HepG2 (cell line): ENCODE data around the gene AMOTL2. TPM values are rescaled to one million over a fixed set of nuclear protein-coding genes. Genes with fewer than 3 reads are reported as not detected.
A peak's percentile ranks its signal among the peaks of the same experiment; 100 is the strongest.

Experiments
- THYN1 ChIP-seq: sonication (generic); formaldehyde crosslinking; IDR thresholded peaks from 2 replicates; pipeline ENCODE4 v1.8.1; 2023; ENCODE audit warnings: low read depth, mild to moderate bottlenecking, moderate library complexity, missing genetic modification reagents, borderline replicate concordance
- ZNF10 ChIP-seq: sonication (generic); formaldehyde crosslinking; IDR thresholded peaks from 2 replicates; pipeline ENCODE4 v1.4.0; 2020; ENCODE audit warnings: mild to moderate bottlenecking, low read depth, missing genetic modification reagents, borderline replicate concordance
- ZNF136 ChIP-seq: sonication (generic); formaldehyde crosslinking; IDR thresholded peaks from 2 replicates; pipeline ENCODE4 v1.8.1; 2022; ENCODE audit warnings: low read depth, mild to moderate bottlenecking, moderate library complexity, missing genetic modification reagents
- ZNF225 ChIP-seq: sonication (generic); formaldehyde crosslinking; IDR thresholded peaks from 2 replicates; pipeline ENCODE4 v1.4.0; 2020; ENCODE audit warnings: mild to moderate bottlenecking, missing genetic modification reagents
- polyA plus RNA-seq, 8 experiments: library from polyadenylated mRNA; depleted of rRNA in 3 of 8; stranded (reverse) in 7 of 8; unstranded in 1 of 8; fragments of >200 nt; fragmentation: Illumina TruSeq in 4 of 8; extraction: Trizol in 4 of 8; gene quantifications; 2 replicates each; pipeline versions ENCODE4 v1.2.1 to v1.2.3, GENCODE V29; 2011 to 2016; ENCODE audit warnings: low read depth in 4 of 8, missing spikeins in 1 of 8, mixed read lengths in 1 of 8; ENCODE audit not compliant: insufficient read depth in 1 of 8
- total RNA-seq, 5 experiments: library from RNA; depleted of rRNA; stranded (reverse); fragments of >200 nt; fragmentation: Illumina TruSeq; extraction: Trizol; gene quantifications; 2 replicates each; pipeline ENCODE4 v1.2.3, GENCODE V29; 2016; ENCODE audit warnings: low read depth in 1 of 5
- TF ChIP-seq, protein P1 (sequence below): sonication (generic); formaldehyde crosslinking; IDR thresholded peaks from 2 replicates; pipeline ENCODE4 v1.4.0; 2020; ENCODE audit warnings: mild to moderate bottlenecking, missing genetic modification reagents
- TF ChIP-seq, protein P2 (sequence below): sonication (generic); formaldehyde crosslinking; IDR thresholded peaks from 2 replicates; pipeline ENCODE4 v1.4.0; 2020; ENCODE audit warnings: missing genetic modification reagents
- TF ChIP-seq, protein P3 (sequence below): sonication (generic); formaldehyde crosslinking; IDR thresholded peaks from 2 replicates; pipeline ENCODE4 v1.4.0; 2020; ENCODE audit warnings: missing genetic modification reagents, borderline replicate concordance
- TF ChIP-seq, protein P4 (sequence below): sonication (generic); formaldehyde crosslinking; IDR thresholded peaks from 2 replicates; pipeline ENCODE4 v1.8.0; 2022; ENCODE audit warnings: mild to moderate bottlenecking, missing genetic modification reagents, moderate library complexity
- TF ChIP-seq, protein P5 (sequence below): sonication (generic); formaldehyde crosslinking; IDR thresholded peaks from 2 replicates; pipeline ENCODE4 v1.4.0; 2020; ENCODE audit warnings: mild to moderate bottlenecking, missing genetic modification reagents

AMOTL2 gene
- total and polyA plus RNA-seq, 2 of the 13 experiments (the other 11 are each of a cell fraction or from before 2014, with no cell fraction given) = 17.3 to 18.5 TPM

DNA sequence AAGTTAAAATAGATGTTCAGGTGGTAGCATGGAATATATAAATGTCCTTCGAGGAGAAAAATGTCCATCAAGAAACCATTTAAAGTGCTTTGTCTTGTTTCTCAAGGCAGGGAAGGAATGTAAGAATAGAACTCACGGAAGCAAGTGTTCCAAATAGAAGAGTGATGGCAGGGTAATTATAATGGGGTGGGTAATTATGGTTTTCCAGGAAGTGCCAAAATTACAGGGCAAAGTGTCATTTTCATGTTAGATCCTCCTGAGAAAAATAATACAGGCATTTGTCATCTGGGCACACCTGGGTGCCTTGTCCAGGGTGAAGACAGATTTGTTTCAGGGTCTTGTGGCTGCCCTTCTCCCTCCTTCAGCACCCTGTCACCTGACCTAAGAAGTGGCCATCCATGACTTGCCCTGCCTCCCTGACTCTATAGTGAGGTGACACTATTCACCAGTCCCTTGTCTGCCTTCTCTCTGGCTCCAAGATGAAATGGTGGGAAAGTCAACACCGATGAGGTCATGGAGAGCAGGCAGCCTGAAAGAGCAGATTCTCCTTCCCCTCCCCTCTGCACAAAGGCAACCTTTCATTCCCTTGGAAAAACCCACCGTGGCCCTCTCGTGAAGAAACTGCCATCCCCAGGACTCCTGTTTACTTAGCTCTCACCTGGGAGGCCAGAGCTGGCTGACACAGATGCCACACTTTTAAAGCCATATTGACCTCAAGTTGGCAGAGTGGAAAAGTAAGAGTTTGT, 45.1 kb upstream of the AMOTL2 start (continued):
- TF ChIP-seq, protein P1, sequence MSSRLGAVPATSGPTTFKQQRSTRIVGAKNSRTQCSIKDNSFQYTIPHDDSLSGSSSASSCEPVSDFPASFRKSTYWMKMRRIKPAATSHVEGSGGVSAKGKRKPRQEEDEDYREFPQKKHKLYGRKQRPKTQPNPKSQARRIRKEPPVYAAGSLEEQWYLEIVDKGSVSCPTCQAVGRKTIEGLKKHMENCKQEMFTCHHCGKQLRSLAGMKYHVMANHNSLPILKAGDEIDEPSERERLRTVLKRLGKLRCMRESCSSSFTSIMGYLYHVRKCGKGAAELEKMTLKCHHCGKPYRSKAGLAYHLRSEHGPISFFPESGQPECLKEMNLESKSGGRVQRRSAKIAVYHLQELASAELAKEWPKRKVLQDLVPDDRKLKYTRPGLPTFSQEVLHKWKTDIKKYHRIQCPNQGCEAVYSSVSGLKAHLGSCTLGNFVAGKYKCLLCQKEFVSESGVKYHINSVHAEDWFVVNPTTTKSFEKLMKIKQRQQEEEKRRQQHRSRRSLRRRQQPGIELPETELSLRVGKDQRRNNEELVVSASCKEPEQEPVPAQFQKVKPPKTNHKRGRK (CRISPR knock-in tag) = no peak
- TF ChIP-seq ZNF136 (no peak), ZNF225 (CRISPR knock-in tag) (no peak), THYN1 (CRISPR knock-in tag) (no peak), ZNF10 (no peak)
- TF ChIP-seq, protein P2, sequence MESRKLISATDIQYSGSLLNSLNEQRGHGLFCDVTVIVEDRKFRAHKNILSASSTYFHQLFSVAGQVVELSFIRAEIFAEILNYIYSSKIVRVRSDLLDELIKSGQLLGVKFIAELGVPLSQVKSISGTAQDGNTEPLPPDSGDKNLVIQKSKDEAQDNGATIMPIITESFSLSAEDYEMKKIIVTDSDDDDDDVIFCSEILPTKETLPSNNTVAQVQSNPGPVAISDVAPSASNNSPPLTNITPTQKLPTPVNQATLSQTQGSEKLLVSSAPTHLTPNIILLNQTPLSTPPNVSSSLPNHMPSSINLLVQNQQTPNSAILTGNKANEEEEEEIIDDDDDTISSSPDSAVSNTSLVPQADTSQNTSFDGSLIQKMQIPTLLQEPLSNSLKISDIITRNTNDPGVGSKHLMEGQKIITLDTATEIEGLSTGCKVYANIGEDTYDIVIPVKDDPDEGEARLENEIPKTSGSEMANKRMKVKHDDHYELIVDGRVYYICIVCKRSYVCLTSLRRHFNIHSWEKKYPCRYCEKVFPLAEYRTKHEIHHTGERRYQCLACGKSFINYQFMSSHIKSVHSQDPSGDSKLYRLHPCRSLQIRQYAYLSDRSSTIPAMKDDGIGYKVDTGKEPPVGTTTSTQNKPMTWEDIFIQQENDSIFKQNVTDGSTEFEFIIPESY (CRISPR knock-in tag) = no peak
- TF ChIP-seq, protein P3, sequence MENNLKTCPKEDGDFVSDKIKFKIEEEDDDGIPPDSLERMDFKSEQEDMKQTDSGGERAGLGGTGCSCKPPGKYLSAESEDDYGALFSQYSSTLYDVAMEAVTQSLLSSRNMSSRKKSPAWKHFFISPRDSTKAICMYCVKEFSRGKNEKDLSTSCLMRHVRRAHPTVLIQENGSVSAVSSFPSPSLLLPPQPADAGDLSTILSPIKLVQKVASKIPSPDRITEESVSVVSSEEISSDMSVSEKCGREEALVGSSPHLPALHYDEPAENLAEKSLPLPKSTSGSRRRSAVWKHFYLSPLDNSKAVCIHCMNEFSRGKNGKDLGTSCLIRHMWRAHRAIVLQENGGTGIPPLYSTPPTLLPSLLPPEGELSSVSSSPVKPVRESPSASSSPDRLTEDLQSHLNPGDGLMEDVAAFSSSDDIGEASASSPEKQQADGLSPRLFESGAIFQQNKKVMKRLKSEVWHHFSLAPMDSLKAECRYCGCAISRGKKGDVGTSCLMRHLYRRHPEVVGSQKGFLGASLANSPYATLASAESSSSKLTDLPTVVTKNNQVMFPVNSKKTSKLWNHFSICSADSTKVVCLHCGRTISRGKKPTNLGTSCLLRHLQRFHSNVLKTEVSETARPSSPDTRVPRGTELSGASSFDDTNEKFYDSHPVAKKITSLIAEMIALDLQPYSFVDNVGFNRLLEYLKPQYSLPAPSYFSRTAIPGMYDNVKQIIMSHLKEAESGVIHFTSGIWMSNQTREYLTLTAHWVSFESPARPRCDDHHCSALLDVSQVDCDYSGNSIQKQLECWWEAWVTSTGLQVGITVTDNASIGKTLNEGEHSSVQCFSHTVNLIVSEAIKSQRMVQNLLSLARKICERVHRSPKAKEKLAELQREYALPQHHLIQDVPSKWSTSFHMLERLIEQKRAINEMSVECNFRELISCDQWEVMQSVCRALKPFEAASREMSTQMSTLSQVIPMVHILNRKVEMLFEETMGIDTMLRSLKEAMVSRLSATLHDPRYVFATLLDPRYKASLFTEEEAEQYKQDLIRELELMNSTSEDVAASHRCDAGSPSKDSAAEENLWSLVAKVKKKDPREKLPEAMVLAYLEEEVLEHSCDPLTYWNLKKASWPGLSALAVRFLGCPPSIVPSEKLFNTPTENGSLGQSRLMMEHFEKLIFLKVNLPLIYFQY = peak; percentile 48; the same call in 1 of the 2 replicates
- TF ChIP-seq, protein P4, sequence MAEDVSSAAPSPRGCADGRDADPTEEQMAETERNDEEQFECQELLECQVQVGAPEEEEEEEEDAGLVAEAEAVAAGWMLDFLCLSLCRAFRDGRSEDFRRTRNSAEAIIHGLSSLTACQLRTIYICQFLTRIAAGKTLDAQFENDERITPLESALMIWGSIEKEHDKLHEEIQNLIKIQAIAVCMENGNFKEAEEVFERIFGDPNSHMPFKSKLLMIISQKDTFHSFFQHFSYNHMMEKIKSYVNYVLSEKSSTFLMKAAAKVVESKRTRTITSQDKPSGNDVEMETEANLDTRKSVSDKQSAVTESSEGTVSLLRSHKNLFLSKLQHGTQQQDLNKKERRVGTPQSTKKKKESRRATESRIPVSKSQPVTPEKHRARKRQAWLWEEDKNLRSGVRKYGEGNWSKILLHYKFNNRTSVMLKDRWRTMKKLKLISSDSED (CRISPR knock-in tag) = no peak
- TF ChIP-seq, protein P5, sequence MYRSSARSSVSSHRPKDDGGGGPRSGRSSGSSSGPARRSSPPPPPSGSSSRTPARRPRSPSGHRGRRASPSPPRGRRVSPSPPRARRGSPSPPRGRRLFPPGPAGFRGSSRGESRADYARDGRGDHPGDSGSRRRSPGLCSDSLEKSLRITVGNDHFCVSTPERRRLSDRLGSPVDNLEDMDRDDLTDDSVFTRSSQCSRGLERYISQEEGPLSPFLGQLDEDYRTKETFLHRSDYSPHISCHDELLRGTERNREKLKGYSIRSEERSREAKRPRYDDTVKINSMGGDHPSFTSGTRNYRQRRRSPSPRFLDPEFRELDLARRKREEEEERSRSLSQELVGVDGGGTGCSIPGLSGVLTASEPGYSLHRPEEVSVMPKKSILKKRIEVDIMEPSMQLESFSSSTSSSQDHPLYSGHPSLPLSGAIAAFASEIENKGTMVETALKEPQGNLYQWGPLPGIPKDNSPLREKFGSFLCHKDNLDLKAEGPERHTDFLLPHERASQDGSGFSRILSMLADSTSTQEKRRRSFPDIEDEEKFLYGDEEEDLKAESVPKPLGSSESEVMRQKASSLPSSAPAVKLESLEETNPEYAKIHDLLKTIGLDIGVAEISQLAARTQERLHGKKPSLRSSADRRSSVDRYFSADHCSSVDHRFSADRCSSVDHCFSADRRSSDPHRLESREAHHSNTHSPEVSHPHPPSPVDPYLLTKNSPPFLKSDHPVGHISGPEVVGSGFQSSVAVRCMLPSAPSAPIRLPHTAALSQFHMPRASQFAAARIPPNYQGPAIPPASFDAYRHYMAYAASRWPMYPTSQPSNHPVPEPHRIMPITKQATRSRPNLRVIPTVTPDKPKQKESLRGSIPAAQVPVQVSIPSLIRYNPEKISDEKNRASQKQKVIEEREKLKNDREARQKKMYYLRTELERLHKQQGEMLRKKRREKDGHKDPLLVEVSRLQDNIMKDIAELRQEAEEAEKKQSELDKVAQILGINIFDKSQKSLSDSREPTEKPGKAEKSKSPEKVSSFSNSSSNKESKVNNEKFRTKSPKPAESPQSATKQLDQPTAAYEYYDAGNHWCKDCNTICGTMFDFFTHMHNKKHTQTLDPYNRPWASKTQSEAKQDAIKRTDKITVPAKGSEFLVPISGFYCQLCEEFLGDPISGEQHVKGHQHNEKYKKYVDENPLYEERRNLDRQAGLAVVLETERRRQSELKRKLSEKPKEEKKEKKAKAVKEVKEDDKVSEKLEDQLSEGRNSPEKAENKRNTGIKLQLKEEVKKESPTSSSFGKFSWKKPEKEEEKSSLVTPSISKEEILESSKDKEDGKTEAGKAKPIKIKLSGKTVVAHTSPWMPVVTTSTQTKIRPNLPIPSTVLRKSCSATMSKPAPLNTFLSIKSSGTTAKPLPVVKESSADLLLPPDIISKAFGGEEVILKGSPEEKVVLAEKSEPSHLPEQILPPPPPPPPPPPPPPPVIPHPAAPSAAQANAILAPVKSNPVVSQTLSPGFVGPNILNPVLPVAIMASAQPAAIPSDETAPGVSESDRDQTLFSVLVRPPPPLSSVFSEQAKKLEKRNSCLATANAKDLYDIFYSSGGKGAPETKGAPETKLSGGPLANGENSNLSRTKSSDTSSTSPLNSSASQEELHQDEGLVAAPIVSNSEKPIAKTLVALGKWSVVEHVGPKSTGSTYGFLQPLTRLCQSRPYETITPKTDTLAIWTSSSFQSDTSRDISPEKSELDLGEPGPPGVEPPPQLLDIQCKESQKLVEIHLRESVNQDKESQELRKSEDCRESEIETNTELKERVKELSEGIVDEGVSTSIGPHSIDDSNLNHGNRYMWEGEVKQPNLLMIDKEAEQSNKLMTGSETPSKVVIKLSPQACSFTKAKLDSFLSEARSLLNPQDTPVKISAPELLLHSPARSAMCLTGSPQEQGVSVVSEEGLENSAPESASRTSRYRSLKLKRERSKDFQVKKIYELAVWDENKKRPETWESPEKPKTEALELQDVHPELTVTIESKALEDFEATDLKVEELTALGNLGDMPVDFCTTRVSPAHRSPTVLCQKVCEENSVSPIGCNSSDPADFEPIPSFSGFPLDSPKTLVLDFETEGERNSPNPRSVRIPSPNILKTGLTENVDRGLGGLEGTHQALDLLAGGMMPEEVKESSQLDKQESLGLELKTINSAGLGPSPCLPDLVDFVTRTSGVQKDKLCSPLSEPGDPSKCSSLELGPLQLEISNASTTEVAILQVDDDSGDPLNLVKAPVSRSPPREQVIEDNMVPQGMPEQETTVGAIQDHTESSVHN (CRISPR knock-in tag) = no peak
